Hematopoietic multipotent progenitor cell treated with erythropoietin and hydrocortisone succinate and interleukin-3 and kit ligand, for 15 days (in vitro differentiated cells): ENCODE results near the gene E2F1.

Source experiments
- DNase-seq: peaks from one replicate; pipeline ENCODE4 v3.0.0-alpha.2; 2015; ENCODE audit warnings: low spot score

Gene E2F1

DNA sequence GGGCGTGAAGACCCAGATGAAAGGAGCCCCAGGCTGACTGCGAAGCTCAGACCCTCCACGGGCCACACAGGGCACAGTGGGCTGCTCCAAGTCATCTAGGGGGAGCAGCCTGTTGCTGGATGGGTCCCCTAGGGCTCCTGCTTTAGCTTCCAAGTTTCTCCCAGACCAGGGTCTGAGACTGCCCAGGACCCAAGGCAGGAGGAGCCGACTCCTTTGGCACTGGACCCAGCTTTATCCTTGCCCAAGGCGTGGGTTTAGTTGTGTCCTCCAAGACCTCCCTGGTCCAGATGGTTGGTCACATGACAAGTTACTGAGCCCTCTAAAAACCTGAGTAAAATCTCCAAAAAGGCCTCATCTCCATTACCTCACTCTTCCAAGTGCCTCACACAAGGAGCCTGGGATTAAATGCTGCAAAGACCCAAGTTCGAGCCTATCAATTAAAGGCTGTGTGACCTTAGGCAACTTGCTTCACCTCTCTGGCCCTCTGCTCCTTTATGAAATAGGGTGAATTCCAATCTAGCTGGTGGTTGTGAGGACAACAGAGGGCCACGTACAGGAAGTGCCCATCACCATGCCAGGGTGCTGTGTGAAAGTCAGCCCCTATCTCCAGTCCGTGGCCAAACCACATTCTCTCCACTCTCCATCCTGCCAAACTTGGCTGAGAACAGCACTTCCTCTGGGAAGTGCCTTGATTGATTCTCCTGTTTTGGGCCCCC, 14.5 kb downstream of the E2F1 start:
- DNase-seq, result no peak

- DNase-seq, result no peak
Observed at GRCh38 chr20:33670715-33671499, 15.3 kb downstream of the E2F1 start.

DNA sequence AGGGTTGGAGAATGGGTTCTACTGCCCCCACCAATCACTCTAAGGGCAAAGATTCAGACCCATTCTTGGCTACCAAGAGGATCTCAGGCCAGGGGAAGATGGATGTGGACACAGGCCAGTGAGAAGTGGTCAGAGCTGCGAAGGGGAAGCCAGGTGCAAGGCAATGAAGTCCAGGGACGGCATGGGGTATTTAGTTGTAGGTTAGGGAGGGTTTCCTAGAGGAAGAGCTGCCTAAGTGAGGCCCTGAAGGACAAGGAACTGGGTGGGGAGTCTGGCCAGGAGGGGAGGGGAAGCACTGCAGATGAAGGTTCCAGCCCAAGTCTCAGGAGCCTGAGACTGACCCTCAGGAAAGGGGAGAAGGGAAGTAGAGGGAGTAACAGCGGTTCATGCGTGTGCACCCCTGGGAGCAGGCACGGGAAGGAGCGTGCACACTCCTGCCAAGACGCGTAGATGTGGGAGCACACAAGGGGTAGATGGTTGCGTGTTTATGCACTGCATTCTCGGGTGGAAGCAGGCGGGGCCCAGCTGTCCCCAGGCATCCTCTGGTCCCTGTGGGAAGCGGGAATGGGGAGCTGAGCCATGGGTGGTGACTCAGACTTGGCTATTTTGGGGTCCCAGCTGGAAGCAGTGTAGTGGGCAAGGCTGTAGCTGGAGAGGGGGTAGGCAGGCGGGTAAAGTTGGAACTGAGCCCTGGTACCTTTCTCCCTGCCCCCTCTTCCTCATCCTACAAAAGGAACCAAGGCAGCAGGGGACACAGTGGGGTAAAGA, 16.1 kb downstream of the E2F1 start:
- DNase-seq, result no peak

- no peak for DNase-seq
Observed at GRCh38 chr20:33669224-33669623, 17.0 kb downstream of the E2F1 start.

DNA sequence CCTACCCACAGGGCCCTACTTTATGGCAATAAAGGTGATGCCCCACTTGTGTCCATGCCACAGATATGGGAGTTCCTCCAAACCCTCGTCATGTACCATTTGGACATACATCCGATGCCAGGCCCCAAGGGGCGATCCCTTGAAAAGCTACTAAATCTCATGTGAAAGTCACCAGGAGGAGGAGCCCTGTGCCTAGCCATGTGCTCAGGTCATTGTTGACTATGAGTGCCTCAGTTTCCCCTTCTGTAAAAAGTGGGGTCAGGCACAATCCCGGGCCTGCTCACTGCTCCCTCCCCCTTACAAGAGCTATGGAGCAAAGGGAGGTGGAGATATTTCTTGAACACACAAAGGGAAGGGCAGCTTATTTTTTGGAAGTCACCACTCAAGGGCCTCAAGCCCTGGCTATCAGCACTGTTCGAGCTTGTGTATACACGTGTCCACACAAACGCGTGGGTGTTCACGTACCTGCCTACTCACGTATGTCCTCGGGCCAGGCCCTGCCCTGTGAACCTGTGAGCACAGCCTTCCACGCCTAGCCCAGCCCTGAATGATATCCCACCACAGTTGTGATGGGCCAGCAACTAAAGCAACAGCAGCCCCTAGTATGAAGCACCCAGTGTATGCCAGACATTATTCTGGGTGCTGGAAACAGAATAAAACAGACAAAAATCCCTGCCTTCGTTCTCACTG, 17.6 kb downstream of the E2F1 start:
- DNase-seq, result no peak

- peak; percentile 78 for DNase-seq
Observed at GRCh38 chr20:33667676-33668465, 18.3 kb downstream of the E2F1 start.

GRCh38 chr20:33667245-33667675, 18.9 kb downstream of the E2F1 start:
- DNase-seq, result peak; percentile 30

DNA sequence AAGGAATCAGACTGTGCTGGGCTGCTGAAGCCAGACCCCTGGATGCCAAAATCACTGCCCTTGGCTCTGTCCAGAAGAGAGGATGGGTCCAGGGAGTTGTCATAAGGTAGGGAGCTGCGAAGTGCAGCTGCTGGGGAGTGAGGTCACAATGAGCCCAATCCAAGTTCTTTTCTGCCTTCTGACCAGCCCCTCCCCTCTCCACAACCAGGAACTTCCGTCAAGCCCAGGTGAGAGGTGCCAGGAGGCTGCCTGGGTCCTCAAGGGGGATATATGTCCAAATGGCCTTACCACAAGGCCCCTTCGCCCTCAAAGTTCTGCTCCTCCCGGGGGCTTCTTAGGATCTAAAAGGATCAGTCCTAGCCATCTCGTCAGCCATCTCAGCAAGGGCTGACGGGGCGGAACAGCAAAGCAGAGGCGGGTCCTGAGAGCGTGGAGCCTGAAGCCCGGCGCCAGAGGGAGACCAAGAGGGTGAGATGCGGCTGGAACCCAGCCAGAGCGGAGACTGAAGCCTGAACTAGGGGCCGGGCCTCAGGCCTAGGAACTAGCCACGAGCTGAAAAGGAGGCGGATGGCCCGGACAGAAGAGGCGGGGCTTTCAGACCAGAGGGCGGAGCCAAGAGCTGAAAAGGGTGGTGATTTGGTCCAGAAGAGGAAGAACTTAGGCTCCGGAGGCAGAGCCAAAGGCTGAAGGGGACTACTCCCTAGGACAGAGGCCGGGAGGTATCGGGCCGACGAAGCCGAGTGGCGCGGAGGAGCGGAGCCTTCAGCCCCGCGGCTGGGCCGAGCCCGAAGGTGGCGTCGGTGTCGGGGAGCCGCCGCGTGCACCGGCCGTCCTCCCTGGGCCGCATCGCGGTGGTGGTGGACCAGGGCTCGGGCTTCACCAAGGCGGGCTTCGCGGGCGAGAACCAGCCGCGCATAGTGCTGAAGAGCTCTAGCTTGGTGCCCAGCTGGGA, 19.6 kb downstream of the E2F1 start, which contains the start of gene ACTL10:
Gene ACTL10 (plus strand): TSS at position 651 of the 952 bp plus-strand sequence. CDS start 555 bp downstream, outside the sequence.
- peak; percentile 83 for DNase-seq

DNA sequence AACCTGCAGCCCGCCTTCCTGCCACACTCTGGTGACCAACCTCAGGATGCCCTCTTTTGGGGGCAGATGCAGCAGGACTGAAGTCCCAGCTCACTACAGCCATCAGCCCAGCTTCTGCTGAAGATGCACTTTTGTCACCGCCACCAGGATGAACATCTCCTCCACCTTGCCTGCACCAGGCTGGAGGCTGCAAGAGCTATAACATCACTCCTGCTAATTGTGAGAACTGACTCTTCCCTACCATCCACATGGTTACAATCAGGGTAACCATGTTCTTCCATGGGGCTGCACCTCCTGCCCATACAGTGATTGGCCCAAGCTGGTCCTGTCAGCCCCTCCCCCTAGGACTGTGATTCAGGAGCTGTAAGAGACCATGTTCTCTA, 21.4 kb downstream of the E2F1 start:
- no peak for DNase-seq

DNA sequence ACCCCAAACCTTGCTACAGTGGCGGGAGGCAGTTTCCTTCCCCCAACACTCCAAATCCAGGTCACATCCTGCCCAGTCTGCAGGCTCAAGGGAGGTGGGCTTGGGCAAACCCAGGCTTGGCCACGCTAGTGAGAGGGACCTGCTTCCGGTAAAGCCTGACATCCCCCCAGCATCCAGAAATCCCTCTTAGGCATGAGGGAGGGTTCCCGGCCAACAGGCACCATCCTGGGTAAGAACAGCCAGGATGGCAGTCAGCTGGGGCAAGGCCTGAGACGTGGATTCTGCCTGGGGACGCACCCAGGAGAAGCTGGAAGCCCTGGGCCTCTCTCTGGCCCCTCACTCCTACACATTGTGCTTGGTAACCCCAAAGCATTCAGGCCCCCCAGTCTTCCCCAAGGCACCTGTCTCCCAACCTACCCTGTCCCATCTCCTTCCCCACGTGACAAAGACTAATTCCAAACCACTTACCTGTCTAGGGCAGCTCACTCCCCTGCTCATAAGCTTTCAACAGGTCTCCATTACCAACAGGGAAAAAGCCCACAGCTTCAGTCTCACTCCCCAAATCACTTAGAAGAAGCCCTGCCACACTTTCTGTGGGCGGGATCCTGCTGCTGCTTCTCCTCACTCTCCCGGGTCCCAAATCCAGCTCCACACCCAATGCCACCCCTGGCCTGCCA, 22.0 kb downstream of the E2F1 start:
- DNase-seq, result no peak

DNA sequence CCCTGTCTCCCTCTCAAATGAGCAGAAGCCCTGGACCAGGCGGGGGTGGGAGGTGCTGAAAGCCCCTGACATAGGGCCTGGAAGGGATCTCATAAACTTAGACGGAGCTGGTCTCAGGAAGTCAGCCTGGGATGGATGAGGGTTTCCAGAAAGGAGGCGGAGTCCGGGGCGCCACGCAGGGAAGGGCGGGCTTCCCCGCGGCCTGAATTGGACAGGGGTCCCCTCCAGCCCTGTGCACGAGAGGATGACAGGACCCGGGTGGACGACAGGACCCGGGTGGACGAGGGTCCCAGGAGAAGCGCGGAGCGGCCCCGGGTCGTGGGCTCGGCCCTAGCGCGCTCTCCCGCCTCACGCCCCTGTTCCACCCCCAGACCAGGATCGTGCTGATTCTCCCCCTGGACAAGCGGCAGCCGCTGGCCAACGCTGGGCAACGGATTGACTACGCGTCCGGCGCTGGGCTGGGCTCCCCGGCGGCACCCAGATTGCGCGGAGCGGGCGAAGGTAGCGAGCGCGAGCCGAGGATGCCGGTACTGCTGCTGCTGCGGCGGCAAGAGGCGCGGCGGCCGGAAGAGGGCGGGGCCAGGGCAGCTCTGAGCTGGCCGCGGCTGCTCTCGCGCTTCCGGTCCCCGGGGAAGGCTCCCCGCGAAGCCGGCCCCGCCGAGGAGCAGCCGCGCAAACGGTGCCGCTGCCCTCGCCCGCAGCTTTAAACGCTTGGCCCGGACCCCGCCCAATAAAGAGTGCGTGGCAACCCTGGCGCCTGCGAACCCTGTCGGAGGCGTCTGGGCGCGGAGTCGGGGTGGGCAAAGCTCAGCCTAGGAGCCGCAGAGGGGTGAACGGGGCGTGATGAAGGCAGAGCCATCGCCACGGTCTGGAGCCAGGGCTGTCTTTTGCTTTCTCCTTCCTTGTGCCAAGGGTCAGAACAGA, 22.8 kb downstream of the E2F1 start:
- peak; percentile 81 for DNase-seq

- DNase-seq, result no peak
Observed at GRCh38 chr20:33662172-33662571, 24.0 kb downstream of the E2F1 start, which contains the start of gene C20orf144. Gene C20orf144 (plus strand): TSS chr20:33662327. CDS start chr20:33662346, 19 bp downstream.

- no peak for DNase-seq
Observed at GRCh38 chr20:33660685-33661058, 25.5 kb downstream of the E2F1 start.

GRCh38 chr20:33660035-33660684, 26.0 kb downstream of the E2F1 start:
- DNase-seq, result no peak

- DNase-seq, result no peak
Observed at GRCh38 chr20:33659341-33660034, 26.7 kb downstream of the E2F1 start.

DNA sequence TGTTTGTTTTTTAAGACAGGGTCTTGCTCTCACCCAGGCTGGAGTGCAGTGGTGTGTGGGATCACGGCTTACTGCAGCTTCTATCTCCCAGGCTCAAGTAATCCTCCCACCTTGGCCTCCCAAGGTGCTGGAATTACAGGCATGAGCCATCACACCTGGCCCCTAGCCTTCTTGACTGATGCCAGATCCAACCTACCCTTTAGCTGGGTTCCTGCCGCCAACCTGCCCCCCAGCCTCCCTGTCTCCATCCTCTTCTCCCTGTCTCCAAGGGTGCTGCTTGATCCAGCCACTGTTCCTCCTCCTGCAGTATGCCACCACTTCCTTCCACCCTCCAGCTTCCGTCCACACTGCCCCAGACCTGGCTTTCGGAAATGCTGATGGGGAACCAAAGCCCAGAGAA, 27.3 kb downstream of the E2F1 start:
- no peak for DNase-seq

DNA sequence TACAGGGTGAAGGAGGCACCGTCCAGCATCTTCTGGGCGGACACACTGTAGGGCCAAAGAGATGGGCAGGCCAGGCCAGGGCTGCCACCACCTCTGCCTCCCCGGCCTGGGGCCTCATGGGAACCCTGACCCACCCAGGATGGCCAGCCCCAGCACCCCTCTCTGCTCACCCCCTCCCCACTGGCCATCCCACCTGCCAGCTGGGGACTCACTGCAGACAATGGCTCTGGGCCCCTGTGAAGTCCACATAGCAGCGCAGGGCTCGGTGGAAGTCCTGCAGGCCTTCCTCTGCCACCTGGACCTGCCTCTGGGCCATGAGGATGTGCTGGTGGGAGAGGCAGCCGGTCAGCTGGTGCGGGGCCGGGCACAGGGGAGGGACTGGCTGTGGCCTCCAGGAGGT, 27.7 kb downstream of the E2F1 start:
- DNase-seq, result no peak
